ENCODE measurements around the gene TLNRD1.

TLNRD1 gene

DNA sequence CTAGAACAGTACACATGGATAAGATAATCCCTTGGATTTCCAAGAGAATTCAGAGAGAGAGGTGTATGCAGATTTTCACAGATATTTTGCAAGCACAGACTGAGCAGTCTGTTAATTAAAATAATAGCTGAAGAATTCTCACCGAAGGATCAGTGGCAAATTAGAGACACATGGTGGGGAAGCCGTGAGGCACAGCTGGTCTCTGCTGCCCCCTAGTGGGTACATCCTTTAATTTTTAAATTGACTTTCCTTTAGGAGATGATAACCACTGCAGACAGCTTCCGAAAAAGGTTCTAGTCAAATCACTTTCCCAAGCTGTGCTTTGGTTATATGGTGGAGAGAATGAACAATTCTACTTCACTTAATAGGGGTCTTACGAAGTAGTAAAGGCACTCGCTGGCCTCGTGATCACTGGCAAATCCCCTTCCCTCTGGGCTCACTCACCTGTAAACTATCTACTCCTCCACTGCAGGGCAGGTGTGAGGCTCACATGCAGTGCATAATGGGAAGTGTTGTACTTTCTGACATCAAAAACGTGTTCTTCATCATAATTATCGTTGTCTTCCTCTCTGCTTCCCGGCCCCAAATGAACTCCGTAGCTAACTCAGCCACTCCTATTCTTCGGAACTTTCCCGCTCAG, 30.6 kb upstream of the TLNRD1 start:
- H3K4me3 ChIP-seq (replicated peaks in 1 of 2; ENCODE audit: low read depth in 2 of 2, low read length in 2 of 2): no peak overlapping the region
- TF ChIP-seq, protein P1, sequence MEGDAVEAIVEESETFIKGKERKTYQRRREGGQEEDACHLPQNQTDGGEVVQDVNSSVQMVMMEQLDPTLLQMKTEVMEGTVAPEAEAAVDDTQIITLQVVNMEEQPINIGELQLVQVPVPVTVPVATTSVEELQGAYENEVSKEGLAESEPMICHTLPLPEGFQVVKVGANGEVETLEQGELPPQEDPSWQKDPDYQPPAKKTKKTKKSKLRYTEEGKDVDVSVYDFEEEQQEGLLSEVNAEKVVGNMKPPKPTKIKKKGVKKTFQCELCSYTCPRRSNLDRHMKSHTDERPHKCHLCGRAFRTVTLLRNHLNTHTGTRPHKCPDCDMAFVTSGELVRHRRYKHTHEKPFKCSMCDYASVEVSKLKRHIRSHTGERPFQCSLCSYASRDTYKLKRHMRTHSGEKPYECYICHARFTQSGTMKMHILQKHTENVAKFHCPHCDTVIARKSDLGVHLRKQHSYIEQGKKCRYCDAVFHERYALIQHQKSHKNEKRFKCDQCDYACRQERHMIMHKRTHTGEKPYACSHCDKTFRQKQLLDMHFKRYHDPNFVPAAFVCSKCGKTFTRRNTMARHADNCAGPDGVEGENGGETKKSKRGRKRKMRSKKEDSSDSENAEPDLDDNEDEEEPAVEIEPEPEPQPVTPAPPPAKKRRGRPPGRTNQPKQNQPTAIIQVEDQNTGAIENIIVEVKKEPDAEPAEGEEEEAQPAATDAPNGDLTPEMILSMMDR (IDR thresholded peaks at IDR 0.05; ENCODE audit: low read depth, low read length): peak; percentile 67
- peak; percentile 74 to 76 for DNase-seq (ENCODE audit: low read depth in 2 of 2)

DNA sequence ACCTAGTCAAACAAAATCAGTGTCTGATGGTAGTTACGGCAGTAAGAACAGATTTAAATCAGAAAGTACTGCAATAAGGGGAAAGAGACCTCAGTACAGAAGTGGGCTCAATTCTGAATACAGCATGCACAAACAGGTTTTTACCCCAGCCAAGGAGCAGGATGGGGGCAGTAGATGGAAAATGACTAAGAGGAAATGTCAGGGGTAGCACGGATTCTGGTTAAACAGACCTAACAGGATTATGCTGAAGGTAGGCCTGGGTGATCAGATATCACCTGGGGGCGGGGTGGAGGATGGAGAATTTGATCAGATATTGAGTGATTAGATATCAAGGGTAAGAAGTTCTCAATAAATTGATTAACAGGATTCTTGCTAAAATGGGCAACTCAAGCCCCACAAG, 30.1 kb upstream of the TLNRD1 start:
- no peak for DNase-seq (ENCODE audit: low read depth in 2 of 2)
- TF ChIP-seq, protein P1 (IDR thresholded peaks at IDR 0.05; ENCODE audit: low read depth, low read length): no peak
- H3K4me3 ChIP-seq (replicated peaks in 1 of 2; ENCODE audit: low read depth in 2 of 2, low read length in 2 of 2): no peak overlapping the region

DNA sequence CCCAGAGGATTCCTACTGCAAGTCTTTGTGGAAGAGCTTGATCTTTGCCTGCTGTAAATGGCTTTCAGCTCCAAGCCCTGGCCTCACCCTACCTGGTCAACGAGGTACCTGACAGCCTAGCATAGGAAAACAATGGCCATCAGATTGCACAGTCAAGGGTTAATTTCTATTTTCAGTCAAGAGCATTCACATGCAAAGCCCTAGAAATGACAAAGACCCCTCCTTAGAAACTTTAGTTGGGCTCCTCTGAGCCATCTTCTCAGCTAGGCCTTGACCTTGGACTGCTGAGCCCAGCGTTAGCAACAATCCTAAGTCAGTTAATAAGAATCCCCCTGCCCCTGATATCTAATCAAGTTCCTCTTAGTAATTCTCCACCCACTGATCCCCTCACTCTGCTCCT, 29.6 kb upstream of the TLNRD1 start:
- DNase-seq (ENCODE audit: low read depth in 2 of 2): no peak
- no peak overlapping the region for H3K4me3 ChIP-seq (replicated peaks in 1 of 2; ENCODE audit: low read depth in 2 of 2, low read length in 2 of 2)
- TF ChIP-seq, protein P1 (IDR thresholded peaks at IDR 0.05; ENCODE audit: low read depth, low read length): no peak

DNA sequence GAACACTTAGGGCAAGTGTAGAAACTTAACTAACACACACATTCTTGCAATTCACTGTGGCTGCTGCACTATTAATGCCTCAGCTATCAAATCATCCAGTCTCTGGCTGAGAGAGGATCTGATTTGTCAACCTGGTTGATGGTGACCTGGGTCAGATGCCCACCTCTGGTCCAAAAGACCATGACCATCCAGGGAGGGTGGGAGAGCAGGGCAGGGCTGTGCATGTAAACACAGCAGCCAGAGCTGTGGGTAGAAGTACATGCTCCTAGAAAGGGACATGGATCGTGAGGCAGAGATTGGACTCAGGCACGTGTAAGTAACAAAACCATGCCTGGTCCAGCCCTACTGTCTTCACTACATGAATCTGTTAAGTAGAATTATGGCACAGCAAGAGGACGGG, 28.4 kb upstream of the TLNRD1 start:
- no peak for DNase-seq (ENCODE audit: low read depth in 2 of 2)
- H3K4me3 ChIP-seq (replicated peaks in 1 of 2; ENCODE audit: low read depth in 2 of 2, low read length in 2 of 2): no peak overlapping the region
- TF ChIP-seq, protein P1 (IDR thresholded peaks at IDR 0.05; ENCODE audit: low read depth, low read length): no peak

DNA sequence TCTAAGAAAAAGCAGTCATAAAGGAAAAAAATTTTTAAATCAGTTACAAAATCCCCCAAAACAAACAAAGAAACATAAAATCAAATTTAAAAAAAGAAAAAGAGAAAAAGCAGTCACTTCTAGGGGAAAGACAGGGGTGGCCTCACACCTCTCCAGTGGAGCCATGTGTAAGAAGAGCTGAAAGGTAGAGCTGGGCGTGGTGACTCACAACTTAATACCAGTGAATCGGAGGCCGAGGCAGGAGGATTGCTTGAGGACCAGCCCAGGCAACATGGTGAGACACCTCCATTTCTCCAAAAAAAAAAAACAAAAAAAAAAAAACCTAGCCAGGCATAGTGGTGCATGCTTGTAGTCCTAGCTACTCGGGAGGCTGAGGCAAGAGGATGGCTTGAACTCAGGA, 25.8 kb upstream of the TLNRD1 start:
- no peak for DNase-seq (ENCODE audit: low read depth in 2 of 2)
- TF ChIP-seq, protein P1 (IDR thresholded peaks at IDR 0.05; ENCODE audit: low read depth, low read length): no peak
- H3K4me3 ChIP-seq (replicated peaks in 1 of 2; ENCODE audit: low read depth in 2 of 2, low read length in 2 of 2): no peak overlapping the region

DNA sequence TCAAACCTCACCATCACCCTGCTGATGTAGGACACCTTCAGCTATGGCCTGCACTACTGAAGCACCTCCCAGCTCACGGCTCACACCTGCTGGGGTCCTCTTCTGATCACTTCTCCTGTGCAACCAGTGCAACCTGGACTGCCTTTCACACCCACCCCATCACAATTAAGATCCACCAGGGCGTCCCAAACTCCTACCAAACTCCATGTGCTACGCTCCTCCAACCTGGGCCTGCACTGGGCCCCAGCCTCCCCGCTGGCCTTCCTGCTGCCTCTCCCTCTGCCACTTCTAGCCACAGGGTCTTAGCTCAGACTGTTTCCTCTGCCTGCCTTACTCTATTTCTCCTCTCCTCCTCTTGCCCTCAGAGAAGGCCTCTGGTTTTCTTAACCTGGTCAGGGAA, 23.9 kb upstream of the TLNRD1 start:
- H3K4me3 ChIP-seq (replicated peaks in 1 of 2; ENCODE audit: low read depth in 2 of 2, low read length in 2 of 2): no peak overlapping the region
- TF ChIP-seq, protein P1 (IDR thresholded peaks at IDR 0.05; ENCODE audit: low read depth, low read length): no peak
- DNase-seq (ENCODE audit: low read depth in 2 of 2): no peak

DNA sequence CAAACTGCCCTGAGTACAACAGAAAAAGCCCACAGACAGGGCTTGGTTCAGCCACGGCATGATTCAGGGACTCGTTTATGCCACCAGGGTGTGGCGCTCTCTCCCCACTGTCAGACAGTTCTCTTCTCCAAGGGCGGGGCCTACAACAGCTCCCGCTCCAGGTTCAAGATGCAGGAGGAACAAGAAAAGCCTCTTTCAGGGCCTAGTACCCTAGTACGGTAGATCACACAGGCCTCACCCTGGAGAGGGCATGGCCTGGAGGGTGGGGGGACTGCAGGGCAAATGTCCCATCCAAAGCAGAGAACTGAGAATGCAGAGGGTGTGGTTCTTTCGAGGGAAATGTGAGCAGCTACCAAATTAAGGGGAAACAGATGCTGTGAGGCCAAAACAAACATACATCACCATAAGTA, 23.1 kb upstream of the TLNRD1 start:
- DNase-seq (ENCODE audit: low read depth in 2 of 2): peak; percentile 59 to 64
- TF ChIP-seq, protein P1 (IDR thresholded peaks at IDR 0.05; ENCODE audit: low read depth, low read length): peak; percentile 59
- no peak overlapping the region for H3K4me3 ChIP-seq (replicated peaks in 1 of 2; ENCODE audit: low read depth in 2 of 2, low read length in 2 of 2)
